ENCODE results near the gene CATSPER4.
A peak's percentile ranks its signal among the peaks of the same experiment; 100 is the strongest.
"Not testable (repeated sequence)": the region's sequence is repeated elsewhere in the genome, so short reads cannot be mapped to it uniquely, and the experiment has no call there.

The CATSPER4 gene

GRCh38 chr1:26195805-26196204 lies 5.4 kb downstream of the CATSPER4 start:
- no peak for DNase-seq (ENCODE audit: low spot score)

- DNase-seq (ENCODE audit: low spot score): no peak
These were observed 6.9 kb downstream of the CATSPER4 start for GRCh38 chr1:26197301-26197700.

GRCh38 chr1:26197813-26198212 lies 7.4 kb downstream of the CATSPER4 start:
- DNase-seq (ENCODE audit: low spot score): no peak

GRCh38 chr1:26200413-26200812 lies 10.0 kb downstream of the CATSPER4 start:
- DNase-seq (ENCODE audit: low spot score): no peak

- no peak for DNase-seq (ENCODE audit: low spot score)
These were observed 13.4 kb downstream of the CATSPER4 start for GRCh38 chr1:26203642-26204318.

GRCh38 chr1:26210147-26210870 lies 19.9 kb downstream of the CATSPER4 start:
- no peak for DNase-seq (ENCODE audit: low spot score)

- DNase-seq (ENCODE audit: low spot score): no peak
These were observed 22.3 kb downstream of the CATSPER4 start for GRCh38 chr1:26212726-26213125.

GRCh38 chr1:26213335-26213905 lies 23.0 kb downstream of the CATSPER4 start:
- no peak for DNase-seq (ENCODE audit: low spot score)

GRCh38 chr1:26215246-26215645 lies 24.8 kb downstream of the CATSPER4 start:
- no peak for DNase-seq (ENCODE audit: low spot score)

- no peak for DNase-seq (ENCODE audit: low spot score)
These were observed 28.6 kb downstream of the CATSPER4 start for GRCh38 chr1:26218906-26219494.

- no peak for DNase-seq (ENCODE audit: low spot score)
These were observed 30.0 kb downstream of the CATSPER4 start for GRCh38 chr1:26220199-26220912.

GRCh38 chr1:26221094-26221493 lies 30.7 kb downstream of the CATSPER4 start:
- no peak for DNase-seq (ENCODE audit: low spot score)

GRCh38 chr1:26224606-26225005 lies 34.2 kb downstream of the CATSPER4 start:
- DNase-seq (ENCODE audit: low spot score): no peak

GRCh38 chr1:26225033-26225831 lies 34.8 kb downstream of the CATSPER4 start:
- peak; percentile 43 for DNase-seq (ENCODE audit: low spot score)

GRCh38 chr1:26230682-26231081 lies 40.3 kb downstream of the CATSPER4 start:
- DNase-seq (ENCODE audit: low spot score): not testable (repeated sequence)

- peak; percentile 100 for DNase-seq (ENCODE audit: low spot score)
These were observed 43.7 kb downstream of the CATSPER4 start, which contains the start of gene CEP85 for GRCh38 chr1:26233903-26234643. Gene CEP85 (plus strand): TSS chr1:26234200. CDS start chr1:26239784, 5,584 bp downstream.

- no peak for DNase-seq (ENCODE audit: low spot score)
These were observed 44.4 kb downstream of the CATSPER4 start for GRCh38 chr1:26234644-26235370.

GRCh38 chr1:26237230-26237966 lies 47.0 kb downstream of the CATSPER4 start:
- DNase-seq (ENCODE audit: low spot score): no peak

GRCh38 chr1:26239936-26240335 lies 49.5 kb downstream of the CATSPER4 start:
- no peak for DNase-seq (ENCODE audit: low spot score)

All from AG08396 (cell line).